GM21423 (cell line): ENCODE results near the gene CFAP299.
"Not testable (repeated sequence)": the region's sequence is repeated elsewhere in the genome, so short reads cannot be mapped to it uniquely, and the experiment has no call there.

Experiments used
- ATAC-seq: cut with Tn5 transposase; IDR thresholded peaks from one replicate; pipeline ENCODE4 v1.9.1; 2021; ENCODE audit warnings: mild to moderate bottlenecking, moderate library complexity; ENCODE audit not compliant: unreplicated experiment

CFAP299 gene

DNA sequence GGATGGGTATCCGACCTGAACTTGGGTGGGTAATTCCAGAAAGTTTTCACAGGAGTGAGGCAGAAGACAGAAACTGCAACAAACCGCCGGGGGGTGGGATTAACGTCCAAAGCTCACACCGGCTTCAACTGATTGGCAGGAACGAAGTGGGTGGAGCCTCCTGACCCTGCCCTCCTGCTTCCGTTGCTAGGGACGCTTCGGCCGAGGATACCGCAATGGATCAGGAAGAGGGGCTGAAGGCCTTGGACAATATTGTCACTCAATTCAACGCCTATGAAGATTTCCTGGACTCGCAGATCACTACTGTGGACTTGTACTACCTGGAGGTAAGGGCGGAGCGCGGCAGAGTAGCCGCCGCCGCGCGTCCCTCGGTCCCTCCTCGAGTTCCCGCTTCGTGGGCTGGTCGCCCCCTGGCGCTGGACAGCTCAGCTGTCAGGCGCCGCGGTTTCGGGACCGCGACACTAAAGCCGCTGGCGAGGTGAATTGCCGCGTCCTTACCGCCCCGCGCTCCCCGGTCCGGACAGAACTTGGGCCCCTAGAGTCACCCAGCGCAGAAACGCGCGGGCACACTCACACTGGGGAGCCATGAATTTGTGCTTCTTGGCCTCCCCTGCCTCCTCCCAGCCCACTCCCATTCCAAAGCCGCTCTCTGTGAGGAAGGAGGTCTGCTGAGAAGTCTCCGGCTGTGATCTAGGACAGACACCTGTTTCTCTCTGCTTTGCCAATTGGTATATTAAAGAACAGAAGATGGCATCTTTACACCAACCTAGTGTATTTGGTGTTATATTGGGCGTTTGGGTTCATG is at the start of gene CFAP299:
Gene CFAP299 (plus strand): TSS at position 177 of the 805 bp plus-strand sequence.
- ATAC-seq, result peak; percentile 99

DNA sequence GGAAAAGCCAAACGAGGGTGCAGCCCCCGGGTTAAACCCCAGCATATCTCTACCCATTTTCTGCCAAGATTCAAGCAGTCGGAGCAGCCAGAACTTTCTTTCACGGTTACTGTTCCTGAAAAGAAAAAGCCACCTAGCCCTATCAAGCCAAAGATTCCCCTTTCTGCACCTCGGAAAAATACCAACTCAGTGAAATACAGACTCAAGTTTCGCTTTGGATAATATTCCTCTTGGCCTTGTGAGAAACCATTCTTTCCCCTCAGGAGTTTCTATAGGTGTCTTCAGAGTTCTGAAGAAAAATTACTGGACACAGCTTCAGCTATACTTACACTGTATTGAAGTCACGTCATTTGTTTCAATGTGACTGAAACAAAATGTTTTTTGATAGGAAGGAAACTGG is 49.1 kb upstream of the CFAP299 start:
- ATAC-seq, result no peak

DNA sequence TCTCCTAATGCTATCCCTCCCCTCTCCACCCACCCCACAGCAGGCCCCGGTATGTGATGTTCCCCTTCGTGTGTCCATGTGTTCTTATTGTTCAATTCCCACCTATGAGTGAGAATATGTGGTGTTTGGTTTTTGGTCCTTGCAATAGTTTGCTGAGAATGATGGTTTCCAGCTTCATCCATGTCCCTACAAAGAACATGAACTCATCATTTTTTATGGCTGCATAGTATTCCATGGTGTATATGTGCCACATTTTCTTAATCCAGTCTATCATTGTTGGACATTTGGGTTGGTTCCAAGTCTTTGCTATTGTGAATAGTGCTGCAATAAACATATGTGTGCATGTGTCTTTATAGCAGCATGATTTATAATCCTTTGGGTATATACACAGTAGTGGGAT is 44.9 kb upstream of the CFAP299 start:
- not testable (repeated sequence) for ATAC-seq

DNA sequence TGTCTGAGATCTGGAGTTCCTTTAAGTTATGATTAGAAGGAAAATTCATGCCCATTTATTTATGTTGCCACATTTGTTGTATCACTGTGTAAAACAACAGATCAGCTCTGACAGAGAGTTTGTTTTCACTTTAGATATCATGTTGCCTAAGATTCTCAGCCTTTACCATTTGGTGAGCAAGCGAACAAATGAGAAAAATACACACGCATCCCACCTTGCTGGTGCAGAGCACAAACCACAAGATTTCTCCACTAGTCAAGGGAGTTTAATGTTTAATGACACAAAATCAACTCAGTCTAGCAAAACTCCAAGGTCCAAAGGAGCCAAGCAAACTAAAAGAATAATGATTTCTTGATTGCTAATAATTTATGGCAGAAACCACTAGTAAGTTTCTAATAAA is 41.3 kb upstream of the CFAP299 start:
- ATAC-seq, result no peak

DNA sequence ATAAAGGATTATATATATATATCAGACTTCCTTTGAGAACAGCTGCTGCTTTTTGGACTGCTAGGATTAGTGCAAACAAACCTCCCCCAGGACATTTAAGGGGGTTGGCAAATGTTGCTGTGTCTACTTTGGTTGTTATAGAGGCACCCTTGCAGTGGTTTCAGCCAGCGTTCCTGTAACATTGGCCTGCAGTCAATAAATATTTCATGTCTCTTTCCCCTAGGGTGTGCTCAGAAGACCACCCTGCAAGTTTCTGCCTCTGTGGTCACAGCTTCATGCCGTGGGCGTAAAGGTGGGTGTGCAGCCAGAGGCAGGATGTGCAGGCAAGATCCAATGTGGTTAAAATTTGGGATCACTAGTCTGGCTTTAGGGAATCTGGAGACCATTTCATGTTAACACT is 40.2 kb upstream of the CFAP299 start:
- ATAC-seq, result no peak

DNA sequence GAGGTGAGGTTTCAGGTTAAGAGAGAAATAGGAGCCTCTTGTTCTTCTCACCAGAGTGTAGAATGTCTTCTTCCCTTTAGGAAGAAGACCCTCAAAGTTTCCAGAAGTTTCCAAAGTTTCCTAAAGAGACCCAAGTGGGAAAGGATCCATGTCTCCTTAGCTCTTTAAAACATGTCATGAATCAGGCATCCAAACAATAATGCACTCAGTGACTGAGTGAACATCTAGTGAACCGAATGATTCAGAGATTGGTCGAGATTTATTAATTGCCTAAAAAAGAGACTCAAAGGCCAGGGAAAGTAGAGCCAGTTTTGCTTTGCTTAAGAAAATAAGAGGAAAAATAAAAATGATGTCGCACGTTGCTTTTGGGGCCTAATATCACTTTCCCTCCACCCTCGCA is 39.7 kb upstream of the CFAP299 start:
- no peak for ATAC-seq

DNA sequence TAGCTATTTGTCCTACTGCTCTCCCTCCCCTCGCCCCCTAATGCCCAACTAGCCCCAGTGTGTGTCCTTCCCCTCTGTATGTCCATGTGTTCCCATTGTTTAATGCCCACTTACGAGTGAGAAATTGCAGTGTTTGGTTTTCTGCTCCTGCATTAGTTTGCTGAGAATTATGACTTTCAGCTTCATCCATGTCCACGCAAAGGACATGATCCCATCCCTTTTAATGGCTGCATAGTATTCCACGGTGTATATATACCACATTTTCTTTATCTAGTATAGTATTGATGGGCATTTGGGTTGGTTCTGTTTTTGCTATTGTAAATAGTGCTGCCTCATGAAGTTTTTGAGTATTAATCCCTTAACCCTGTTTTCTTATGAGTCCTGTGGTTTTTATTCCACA is 33.6 kb upstream of the CFAP299 start:
- no peak for ATAC-seq

DNA sequence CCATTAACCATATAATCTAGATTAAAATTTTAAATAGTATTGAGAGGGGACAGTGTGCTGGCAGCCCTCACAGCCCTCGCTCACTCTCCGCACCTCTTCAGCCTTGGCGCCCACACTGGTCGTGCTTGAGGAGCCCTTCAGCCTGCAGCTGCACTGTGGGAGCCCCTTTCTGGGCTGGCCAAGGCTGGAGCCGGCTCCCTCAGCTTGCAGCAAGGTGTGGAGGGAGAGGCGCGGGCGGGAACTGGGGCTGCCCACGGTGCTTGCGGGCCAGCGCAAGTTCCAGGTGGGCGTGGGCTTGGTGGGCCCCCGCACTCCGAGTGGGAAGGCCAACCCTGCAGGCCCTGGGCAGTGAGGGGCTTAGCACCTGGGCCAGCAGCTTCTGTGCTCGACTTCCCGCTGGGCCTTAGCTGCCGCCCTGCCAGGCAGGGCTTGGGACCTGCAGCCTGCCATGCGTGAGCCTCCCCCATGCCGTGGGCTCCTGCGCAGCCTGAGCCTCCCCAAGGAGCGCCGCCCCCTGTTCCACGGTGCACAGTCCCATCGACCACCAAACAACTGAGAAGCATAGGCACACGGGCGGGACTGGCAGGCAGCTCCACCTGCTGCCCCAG is 32.8 kb upstream of the CFAP299 start:
- no peak for ATAC-seq

DNA sequence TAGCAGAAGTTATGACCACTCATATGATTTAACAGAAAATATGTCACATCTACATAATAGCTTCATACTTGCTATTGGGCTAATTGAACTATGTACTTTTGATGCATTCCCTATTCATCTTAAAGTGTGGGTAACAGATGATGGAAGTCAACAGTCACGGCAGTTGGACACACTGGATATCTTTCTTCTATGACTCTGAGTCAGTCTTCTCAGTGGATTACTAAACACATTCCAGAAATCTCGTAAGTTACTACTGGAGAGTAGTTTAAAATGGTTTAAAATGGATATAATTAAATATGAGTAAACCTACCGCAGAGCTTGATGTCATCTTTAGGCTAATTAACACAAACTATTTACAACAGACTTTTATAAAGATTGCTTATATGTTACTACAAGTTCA is 30.1 kb upstream of the CFAP299 start:
- no peak for ATAC-seq

DNA sequence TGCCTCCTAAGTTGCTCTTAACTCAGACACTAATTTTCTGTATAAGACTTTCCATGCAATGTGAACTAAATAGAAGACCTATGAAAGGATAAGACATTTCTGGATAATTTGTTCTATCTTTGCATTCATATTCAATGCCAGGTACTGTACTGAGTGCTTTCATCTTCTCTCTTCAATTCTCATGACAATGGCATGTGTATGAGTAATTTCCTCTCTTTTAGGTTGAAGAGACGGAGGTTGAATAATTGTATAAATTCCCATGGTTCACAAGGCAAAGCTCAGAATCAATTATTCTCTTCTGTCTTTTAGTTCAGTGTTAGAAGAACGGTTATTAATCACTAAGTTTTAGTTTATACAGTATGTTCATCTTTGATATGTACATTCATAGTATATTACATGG is 29.3 kb upstream of the CFAP299 start:
- ATAC-seq, result no peak

DNA sequence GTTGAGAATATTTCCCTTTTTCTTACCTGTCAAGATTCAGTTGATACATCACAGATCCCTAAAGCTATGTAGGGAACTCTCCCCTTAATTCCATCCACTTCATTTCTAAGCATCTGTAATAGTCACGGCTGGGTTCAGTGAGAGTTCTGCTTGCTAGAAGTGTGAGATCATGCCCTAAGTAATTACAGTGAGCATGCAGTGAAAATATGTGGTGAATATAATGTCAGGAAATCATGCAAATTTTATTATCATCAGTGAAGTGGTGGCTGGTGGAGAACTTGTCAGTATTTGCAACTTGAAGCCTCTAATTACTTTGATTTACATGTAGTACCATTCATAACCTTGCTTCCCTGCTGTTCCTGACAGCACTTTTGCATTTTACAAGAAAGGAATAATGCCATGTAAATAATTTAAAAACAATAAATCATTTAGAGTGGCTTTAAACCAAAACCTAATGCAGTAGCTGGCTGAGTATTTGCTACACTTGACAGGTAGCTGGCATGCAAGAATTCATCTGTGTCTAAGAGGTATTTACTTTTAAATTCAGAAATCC is 28.3 kb upstream of the CFAP299 start:
- ATAC-seq, result no peak

DNA sequence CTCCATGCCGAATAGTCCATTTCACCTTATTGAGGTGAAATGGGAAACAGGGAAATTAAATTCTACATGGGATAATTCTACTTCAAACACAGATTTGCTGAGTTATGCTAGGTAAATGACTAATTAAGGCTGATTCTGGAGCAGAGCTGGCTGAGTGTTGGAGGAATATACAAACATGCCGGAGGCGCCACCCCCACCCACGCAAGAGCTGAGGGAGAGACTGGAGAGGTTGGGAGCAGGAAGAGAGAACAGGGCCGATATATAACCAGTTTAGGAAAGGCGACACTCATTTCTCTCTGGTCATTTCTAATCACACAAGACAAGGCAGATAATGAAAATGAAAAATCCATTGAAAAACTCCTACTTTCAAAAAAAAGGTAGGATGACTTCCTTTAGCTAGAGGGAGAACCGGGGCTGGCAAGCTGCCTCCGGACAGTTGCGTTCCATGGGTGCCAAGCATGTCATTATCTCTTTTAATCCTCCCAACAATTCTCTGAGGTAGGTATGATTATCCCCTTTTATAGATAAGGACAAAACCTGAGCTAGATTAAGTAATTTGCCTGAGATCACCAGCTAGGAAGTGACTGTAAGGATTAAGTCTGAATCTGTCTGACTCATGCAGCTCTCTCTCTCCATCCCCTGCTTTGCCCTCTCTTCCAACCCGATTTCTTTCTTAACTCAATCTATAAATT is 27.6 kb upstream of the CFAP299 start:
- ATAC-seq, result no peak

DNA sequence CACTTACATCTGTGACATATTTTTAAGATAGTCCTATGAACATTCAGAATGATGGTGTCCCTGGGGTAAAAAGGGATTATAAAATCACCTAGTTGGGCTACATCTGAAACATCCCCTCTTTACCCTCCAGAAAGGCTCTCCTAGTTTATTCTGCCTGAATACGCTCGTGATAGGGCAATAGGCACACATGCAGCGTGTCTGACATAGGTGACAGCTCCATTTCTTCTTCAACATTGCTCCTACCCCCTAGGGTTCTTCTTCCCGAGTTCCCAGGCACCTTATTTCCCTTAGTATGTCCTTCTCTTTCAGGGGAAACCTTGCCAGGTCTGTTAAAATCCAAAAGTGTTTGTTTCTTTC is 27.1 kb upstream of the CFAP299 start:
- no peak for ATAC-seq

DNA sequence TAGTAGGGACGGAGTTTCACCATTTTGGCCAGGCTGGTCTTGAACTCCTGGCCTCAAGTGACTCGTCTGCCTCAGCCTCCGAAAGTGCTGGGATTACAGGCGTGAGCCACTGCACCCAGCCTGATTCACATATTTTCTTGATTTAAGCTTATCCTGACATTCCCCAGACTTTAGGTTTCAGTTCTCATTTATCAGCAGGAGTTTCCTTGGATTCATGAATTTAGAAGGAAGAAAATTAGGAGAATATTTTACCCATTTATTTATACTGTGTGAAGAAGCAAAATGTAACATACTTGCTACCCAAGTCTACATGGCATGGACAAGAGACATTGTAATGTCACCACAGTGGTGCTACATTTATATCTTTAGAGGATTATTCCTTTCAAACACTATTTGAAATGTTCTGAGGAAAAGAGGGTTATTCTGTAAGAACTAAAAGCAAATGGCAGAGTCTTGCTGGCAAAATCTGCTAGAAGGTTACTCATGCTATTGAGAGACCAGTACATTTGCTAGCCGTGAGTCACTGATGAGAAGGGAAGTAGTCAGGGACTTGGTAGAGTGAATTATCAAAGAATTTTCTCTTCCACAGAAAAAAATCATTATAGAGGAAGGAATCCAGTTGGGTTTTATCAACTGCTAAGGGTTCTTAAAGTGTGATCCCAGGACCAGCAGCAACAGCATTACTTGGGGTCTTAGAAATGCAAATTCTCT is 26.1 kb upstream of the CFAP299 start:
- ATAC-seq, result no peak

DNA sequence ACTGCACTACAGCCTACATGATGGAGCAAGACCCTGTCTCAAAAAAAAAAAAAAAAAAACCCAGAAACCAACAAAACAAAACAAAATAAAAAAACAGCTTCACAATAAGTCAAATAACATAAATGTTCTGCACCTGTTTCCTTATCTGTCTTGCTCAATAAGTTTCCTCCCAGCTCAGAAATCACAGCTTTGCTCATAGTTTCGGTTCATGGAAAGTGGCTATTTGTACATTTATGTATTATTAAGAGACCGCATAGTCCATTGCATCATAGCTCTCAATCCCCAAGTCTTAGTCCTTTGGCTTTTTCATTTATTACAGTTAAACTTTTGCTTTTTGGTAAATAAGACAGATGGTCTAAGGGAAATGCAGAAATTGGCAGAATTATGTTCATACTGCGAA is 24.4 kb upstream of the CFAP299 start:
- no peak for ATAC-seq

DNA sequence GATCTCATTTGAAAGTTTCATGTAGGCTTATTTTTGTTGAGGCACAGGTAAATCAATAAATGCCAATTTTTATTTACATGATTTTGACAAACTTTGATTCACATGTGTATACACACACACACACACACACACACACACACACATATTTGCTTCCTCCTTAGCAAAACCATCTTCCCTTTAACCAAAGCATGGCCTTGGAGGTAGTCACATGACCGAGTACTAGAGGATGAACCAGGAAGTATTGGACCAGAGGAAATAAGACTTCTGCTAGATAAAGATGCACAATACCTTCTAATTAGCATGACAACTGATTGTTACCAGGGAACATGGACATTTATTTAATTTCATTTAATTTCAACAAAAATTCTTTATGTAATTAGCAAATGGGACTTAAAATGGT is 23.4 kb upstream of the CFAP299 start:
- no peak for ATAC-seq

DNA sequence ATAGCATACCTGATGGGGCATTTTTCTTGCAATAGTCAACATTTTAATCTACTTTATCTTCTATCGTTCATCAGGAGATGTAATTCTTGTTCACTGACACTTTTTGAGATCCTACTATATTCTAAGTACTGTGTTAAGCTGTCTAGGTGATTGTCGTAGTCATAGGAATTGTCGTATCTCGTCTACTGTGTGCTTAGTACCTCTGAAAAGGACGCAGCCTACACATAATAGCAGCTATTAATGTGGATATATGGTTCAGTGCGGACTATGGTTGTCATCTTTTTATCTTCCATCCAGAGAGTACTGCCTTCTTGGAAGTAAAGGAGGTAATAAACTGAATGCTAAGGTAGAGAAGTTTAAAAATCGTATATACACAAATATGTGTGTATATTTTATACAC is 21.9 kb upstream of the CFAP299 start:
- no peak for ATAC-seq

DNA sequence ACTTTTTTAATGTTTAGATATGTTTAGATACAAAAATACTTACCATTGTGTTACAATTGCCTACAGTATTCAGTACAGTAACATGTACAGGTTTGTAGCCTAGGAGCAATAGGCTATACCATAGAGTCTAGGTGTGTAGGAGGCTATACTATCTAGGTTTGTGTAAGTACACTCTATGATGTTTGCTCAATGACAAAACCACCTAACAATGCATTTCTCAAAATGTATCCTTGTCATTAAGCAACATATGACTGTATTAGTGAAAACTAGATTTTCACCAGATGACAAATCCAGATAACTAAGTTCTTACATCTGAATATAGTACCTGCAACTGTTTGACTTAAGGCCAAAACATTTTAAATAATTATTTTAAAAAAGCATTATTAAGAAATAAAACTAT is 19.7 kb upstream of the CFAP299 start:
- not testable (repeated sequence) for ATAC-seq

DNA sequence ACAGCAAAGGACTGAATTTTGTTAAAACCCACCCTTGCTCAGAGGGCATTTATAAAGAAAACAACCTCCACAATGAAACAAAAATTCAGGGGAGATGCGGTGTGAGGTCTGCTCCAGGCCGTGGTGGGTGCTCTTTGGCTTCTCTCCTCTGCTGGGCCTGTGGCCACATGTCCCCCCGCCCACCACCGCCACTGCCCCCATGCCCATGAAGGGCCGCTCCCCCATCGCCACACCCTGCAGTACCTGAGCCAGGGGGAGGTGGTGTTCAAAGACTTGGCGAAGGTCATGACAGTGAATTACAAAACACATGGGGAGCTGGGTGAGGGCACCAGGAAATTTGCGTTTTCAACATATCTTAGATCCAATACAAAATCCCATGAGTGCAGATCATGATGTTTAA is 14.2 kb upstream of the CFAP299 start:
- ATAC-seq, result no peak

DNA sequence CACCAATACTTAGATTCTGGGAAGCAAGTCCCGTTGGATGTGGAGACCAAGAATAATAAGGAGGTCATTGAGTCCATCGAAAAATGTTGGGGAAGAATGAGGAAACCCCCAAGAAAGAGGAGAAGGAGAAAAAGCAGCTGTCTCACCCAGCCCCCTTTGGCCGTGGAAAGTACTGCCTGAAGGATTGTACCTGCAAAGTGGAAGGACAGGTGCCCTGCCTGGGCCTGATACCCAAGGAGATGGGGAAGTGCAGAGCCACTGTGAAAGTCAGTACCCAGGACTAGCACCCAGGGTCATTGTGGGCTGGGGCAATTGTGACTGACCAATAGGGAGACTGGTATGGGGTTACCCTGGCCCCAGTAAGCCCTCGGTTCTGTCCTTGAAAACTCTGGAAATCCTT is 13.8 kb upstream of the CFAP299 start:
- no peak for ATAC-seq

DNA sequence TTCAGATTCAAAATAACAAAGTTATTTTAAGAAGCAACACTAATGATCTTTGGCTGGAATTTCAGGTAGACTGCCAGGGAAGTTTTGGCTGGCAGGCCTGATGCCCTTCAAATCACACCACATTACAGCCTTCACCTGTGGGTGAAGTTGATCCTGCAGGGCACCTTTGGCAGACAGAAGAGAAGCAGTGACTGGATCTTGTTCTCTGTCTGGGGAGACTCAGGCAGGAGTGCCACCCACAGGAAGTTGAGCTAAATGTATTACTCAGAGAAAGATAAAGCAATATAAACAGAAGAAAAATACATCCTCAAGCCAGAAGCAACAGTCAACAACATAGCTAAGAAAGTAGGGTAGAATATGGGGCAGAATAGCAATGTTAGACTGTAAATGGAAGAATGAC is 12.8 kb upstream of the CFAP299 start:
- ATAC-seq, result no peak
